C4-2B (cell line): ENCODE measurements around the gene PEPD.

ENCODE experiments used
- CTCF ChIP-seq: fragments of 450-650 bp; conservative IDR thresholded peaks from 2 replicates; pipeline ENCODE4 v1.5.1; 2017; ENCODE audit warnings: mild to moderate bottlenecking
- ZFX ChIP-seq: fragments of 450-650 bp; IDR thresholded peaks from 2 replicates; pipeline ENCODE4 v1.6.1; 2017

- TF ChIP-seq CTCF (peak; percentile 50), ZFX (no peak)
Measured at GRCh38 chr19:33407140-33407551, 114.4 kb downstream of the PEPD start.
